Hepatocyte (in vitro differentiated cells): ENCODE measurements around the gene ARHGEF10L.

Source experiments
- CTCF ChIP-seq: fragments of 200-600 bp; sonication (generic); IDR thresholded peaks from 2 replicates; pipeline ENCODE4 v1.5.1; 2016; ENCODE audit warnings: antibody characterized with exemption, mild to moderate bottlenecking; ENCODE audit not compliant: poor library complexity
- EZH2phosphoT487 ChIP-seq: fragments of 200-600 bp; sonication (generic); IDR thresholded peaks from one replicate; pipeline ENCODE4 v1.6.1; 2018; ENCODE audit warnings: antibody characterized with exemption, mild to moderate bottlenecking, low read depth, moderate library complexity; ENCODE audit not compliant: unreplicated experiment, severe bottlenecking

GRCh38 chr1:17729248-17729647, 189.8 kb downstream of the ARHGEF10L start:
- no peak for TF ChIP-seq CTCF
- TF ChIP-seq EZH2phosphoT487, result no peak
